ENCODE measurements around the gene MOBP. TPM values are rescaled to one million over a fixed set of nuclear protein-coding genes. Genes with fewer than 3 reads are reported as not detected.

Gene MOBP
- total and polyA plus RNA-seq, 9 of the 15 experiments (the other 6 are each of a cell fraction or from before 2014, with no cell fraction given) = 0.09 to 0.33 (median 0.11) TPM; not detected in 4

DNA sequence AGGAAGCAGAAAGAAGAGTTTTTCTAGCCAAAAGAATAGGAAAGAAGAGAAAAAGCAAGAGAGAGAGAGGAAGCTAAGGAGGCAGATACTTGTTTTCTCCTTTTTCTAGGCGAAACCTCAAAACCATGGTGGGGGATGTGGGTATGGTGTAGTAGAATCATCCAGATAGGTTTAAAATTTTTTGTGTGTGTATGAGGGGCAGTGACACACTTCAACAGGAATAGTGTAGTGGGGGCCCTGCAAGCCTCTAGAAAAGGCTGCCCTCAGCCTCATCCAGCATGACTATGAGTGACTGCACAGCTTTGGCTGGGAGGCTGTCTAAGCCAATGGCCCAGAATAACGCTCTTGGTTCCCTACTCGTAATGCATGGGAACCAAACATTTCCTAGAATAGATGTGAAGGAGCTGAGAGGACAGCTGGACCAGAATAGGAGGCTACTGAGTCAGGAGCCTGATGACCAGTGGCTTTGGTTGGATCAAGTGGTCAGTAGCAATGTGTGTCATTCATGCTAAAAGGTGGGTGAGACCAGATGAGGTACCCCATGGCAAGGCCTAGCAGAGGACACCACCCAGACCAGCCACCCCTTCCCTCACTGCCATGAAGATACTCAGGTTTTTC is 24.4 kb downstream of the MOBP start:
- H3K4me1 ChIP-seq (replicated peaks in 1 of 2; ENCODE audit: control insufficient read depth in 2 of 2, insufficient read depth in 2 of 2, low read length in 2 of 2) = no peaks in the 10 kb centered on the region
- no peak overlapping the region for H2AFZ ChIP-seq (ENCODE audit: low read depth, low read length)
- no peak overlapping the region for H3K27ac ChIP-seq (ENCODE audit: extremely low read depth, low read depth, low read length)
- H3K36me3 ChIP-seq (ENCODE audit: control insufficient read depth, insufficient read depth, low read length) = no peaks in the 10 kb centered on the region
- TF ChIP-seq PHTF2 (CRISPR knock-in tag; IDR thresholded peaks at IDR 0.05) = no peak
- no peak for TF ChIP-seq ZNF707 (CRISPR knock-in tag; conservative IDR thresholded peaks at IDR 0.05)
- no peak for TF ChIP-seq STAT5A (IDR thresholded peaks at IDR 0.05; ENCODE audit: borderline replicate concordance, low read length)
- TF ChIP-seq, protein P1, sequence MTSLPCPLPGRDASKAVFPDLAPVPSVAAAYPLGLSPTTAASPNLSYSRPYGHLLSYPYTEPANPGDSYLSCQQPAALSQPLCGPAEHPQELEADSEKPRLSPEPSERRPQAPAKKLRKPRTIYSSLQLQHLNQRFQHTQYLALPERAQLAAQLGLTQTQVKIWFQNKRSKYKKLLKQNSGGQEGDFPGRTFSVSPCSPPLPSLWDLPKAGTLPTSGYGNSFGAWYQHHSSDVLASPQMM (CRISPR knock-in tag; IDR thresholded peaks at IDR 0.05) = no peak
- no peak for TF ChIP-seq KDM5B (IDR thresholded peaks at IDR 0.05; ENCODE audit: insufficient replicate concordance, low read depth, low read length)
- TF ChIP-seq, protein P2, sequence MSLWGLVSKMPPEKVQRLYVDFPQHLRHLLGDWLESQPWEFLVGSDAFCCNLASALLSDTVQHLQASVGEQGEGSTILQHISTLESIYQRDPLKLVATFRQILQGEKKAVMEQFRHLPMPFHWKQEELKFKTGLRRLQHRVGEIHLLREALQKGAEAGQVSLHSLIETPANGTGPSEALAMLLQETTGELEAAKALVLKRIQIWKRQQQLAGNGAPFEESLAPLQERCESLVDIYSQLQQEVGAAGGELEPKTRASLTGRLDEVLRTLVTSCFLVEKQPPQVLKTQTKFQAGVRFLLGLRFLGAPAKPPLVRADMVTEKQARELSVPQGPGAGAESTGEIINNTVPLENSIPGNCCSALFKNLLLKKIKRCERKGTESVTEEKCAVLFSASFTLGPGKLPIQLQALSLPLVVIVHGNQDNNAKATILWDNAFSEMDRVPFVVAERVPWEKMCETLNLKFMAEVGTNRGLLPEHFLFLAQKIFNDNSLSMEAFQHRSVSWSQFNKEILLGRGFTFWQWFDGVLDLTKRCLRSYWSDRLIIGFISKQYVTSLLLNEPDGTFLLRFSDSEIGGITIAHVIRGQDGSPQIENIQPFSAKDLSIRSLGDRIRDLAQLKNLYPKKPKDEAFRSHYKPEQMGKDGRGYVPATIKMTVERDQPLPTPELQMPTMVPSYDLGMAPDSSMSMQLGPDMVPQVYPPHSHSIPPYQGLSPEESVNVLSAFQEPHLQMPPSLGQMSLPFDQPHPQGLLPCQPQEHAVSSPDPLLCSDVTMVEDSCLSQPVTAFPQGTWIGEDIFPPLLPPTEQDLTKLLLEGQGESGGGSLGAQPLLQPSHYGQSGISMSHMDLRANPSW (CRISPR knock-in tag; IDR thresholded peaks at IDR 0.05) = no peak
- no peak for TF ChIP-seq RBM17 (IDR thresholded peaks at IDR 0.05; ENCODE audit: borderline replicate concordance, low read depth, low read length)
- TF ChIP-seq SMARCB1 (IDR thresholded peaks at IDR 0.05; ENCODE audit: insufficient read length, low read depth) = no peak
- H3K9ac ChIP-seq (ENCODE audit: insufficient read depth in 1 of 2, low read depth in 2 of 2, low read length in 2 of 2) = no peak overlapping the region
- no peaks in the 10 kb centered on the region for H3K79me2 ChIP-seq (ENCODE audit: control insufficient read depth, insufficient read depth, low read length)
- WGBS (ENCODE audit: insufficient coverage, low coverage, missing lambda C conversion rate) = 0% methylated on average over 3 of the region's 3 CpGs
- no peaks in the 10 kb centered on the region for H4K20me1 ChIP-seq (replicated peaks; ENCODE audit: control insufficient read depth, insufficient read depth, low read length)
- no peak for FAIRE-seq
- H3K27me3 ChIP-seq (ENCODE audit: control insufficient read depth in 2 of 2, insufficient read depth in 2 of 2, low read length in 2 of 2) = no peaks in the 10 kb centered on the region
- ATAC-seq = no peak
- POLR2A ChIA-PET = no interaction called here
- CTCF ChIA-PET (ENCODE audit: low intra/inter-chr PET ratio) = no interaction called here
- no peaks in the 10 kb centered on the region for H3K9me3 ChIP-seq (replicated peaks; ENCODE audit: control insufficient read depth, insufficient read depth, low read depth, low read length)
- H3K4me2 ChIP-seq (ENCODE audit: insufficient read depth, low read length) = no peak overlapping the region
- H3K4me3 ChIP-seq = no peak overlapping the region
- no peaks in the 10 kb centered on the region for H3K9me1 ChIP-seq (ENCODE audit: control insufficient read depth, insufficient read depth, low read length)
- no TSS peak for BruUV-seq (replicated peaks)
- in situ Hi-C loops (cut with MboI) = no loop called here
- intact Hi-C loops (cut with micrococcal nuclease) = no loop called here
- no peak for DNase-seq (ENCODE audit: extremely low read depth in 1 of 4, low spot score in 3 of 4)

All from K562 (cell line).